ENCODE data around the gene TEX38.

GRCh38 chr1:46621930-46622329 lies 49.7 kb upstream of the TEX38 start:
- TF ChIP-seq CTCF (IDR thresholded peaks at IDR 0.05) (no peak), EZH2 (IDR thresholded peaks at IDR 0.05; ENCODE audit: borderline replicate concordance, insufficient read depth, low read depth, low read length, poor library complexity, severe bottlenecking) (no peak)

Data from B cell (primary cell).